ENCODE measurements around the gene POU2AF1. TPM values are rescaled to one million over a fixed set of nuclear protein-coding genes. Genes with fewer than 3 reads are reported as not detected.

The POU2AF1 gene
- total RNA-seq, 1 experiment from 2014 or later = 0.22 TPM

DNA sequence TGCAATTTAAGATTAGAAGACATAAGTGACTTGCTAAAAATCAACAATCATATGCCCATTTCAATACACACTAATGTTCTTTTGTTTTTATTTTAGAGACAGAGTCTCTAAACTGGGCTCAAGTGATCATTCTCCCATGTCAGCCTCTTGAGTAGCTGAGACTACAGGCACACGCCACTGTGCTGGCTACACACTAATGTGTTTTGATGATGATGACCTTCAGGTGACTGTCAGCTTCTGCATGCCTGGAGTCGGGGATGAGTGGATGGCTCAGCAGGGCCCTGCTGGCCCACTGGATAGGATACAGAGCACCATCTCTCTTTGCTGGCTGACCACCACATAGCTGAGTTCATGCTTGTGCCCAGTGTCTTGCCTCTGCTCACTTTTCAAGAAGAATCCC is 27.0 kb upstream of the POU2AF1 start:
- no peaks in the 10 kb centered on the region for H3K36me3 Mint-ChIP-seq
- DNase-seq (ENCODE audit: low spot score) = no peak
- H3K4me1 Mint-ChIP-seq = no peaks in the 10 kb centered on the region; the same call in 1 of the 2 replicates
- no peak for TF ChIP-seq FOXP1 (CRISPR knock-in tag; IDR thresholded peaks at IDR 0.05; ENCODE audit: borderline replicate concordance)
- TF ChIP-seq GABPB1 (CRISPR knock-in tag; IDR thresholded peaks at IDR 0.05) = no peak
- TF ChIP-seq MYBL2 (CRISPR knock-in tag; IDR thresholded peaks at IDR 0.05) = no peak
- TF ChIP-seq, protein P1, sequence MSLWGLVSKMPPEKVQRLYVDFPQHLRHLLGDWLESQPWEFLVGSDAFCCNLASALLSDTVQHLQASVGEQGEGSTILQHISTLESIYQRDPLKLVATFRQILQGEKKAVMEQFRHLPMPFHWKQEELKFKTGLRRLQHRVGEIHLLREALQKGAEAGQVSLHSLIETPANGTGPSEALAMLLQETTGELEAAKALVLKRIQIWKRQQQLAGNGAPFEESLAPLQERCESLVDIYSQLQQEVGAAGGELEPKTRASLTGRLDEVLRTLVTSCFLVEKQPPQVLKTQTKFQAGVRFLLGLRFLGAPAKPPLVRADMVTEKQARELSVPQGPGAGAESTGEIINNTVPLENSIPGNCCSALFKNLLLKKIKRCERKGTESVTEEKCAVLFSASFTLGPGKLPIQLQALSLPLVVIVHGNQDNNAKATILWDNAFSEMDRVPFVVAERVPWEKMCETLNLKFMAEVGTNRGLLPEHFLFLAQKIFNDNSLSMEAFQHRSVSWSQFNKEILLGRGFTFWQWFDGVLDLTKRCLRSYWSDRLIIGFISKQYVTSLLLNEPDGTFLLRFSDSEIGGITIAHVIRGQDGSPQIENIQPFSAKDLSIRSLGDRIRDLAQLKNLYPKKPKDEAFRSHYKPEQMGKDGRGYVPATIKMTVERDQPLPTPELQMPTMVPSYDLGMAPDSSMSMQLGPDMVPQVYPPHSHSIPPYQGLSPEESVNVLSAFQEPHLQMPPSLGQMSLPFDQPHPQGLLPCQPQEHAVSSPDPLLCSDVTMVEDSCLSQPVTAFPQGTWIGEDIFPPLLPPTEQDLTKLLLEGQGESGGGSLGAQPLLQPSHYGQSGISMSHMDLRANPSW (CRISPR knock-in tag; conservative IDR thresholded peaks at IDR 0.05; ENCODE audit: low read depth) = no peak
- TF ChIP-seq ZNF219 (CRISPR knock-in tag; IDR thresholded peaks at IDR 0.05; ENCODE audit: borderline replicate concordance) = no peak
- TF ChIP-seq, protein P2, sequence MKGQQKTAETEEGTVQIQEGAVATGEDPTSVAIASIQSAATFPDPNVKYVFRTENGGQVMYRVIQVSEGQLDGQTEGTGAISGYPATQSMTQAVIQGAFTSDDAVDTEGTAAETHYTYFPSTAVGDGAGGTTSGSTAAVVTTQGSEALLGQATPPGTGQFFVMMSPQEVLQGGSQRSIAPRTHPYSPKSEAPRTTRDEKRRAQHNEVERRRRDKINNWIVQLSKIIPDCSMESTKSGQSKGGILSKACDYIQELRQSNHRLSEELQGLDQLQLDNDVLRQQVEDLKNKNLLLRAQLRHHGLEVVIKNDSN (CRISPR knock-in tag; IDR thresholded peaks at IDR 0.05) = no peak
- TF ChIP-seq, protein P3, sequence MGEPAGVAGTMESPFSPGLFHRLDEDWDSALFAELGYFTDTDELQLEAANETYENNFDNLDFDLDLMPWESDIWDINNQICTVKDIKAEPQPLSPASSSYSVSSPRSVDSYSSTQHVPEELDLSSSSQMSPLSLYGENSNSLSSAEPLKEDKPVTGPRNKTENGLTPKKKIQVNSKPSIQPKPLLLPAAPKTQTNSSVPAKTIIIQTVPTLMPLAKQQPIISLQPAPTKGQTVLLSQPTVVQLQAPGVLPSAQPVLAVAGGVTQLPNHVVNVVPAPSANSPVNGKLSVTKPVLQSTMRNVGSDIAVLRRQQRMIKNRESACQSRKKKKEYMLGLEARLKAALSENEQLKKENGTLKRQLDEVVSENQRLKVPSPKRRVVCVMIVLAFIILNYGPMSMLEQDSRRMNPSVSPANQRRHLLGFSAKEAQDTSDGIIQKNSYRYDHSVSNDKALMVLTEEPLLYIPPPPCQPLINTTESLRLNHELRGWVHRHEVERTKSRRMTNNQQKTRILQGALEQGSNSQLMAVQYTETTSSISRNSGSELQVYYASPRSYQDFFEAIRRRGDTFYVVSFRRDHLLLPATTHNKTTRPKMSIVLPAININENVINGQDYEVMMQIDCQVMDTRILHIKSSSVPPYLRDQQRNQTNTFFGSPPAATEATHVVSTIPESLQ (CRISPR knock-in tag; IDR thresholded peaks at IDR 0.05) = no peak
- no peak for TF ChIP-seq NFE2L1 (CRISPR knock-in tag; IDR thresholded peaks at IDR 0.05)
- no peak for TF ChIP-seq TCF7 (CRISPR knock-in tag; IDR thresholded peaks at IDR 0.05; ENCODE audit: low read depth)
- TF ChIP-seq GRHL2 (CRISPR knock-in tag; IDR thresholded peaks at IDR 0.05; ENCODE audit: insufficient replicate concordance, severe bottlenecking) = no peak
- TF ChIP-seq ZNF671 (CRISPR knock-in tag; IDR thresholded peaks at IDR 0.05) = no peak
- no peak for TF ChIP-seq KAT7 (CRISPR knock-in tag; IDR thresholded peaks at IDR 0.05; ENCODE audit: borderline replicate concordance)
- TF ChIP-seq SMAD3 (CRISPR knock-in tag; IDR thresholded peaks at IDR 0.05; ENCODE audit: borderline replicate concordance) = no peak
- no peak for TF ChIP-seq ETV6 (CRISPR knock-in tag; IDR thresholded peaks at IDR 0.05)
- TF ChIP-seq, protein P4, sequence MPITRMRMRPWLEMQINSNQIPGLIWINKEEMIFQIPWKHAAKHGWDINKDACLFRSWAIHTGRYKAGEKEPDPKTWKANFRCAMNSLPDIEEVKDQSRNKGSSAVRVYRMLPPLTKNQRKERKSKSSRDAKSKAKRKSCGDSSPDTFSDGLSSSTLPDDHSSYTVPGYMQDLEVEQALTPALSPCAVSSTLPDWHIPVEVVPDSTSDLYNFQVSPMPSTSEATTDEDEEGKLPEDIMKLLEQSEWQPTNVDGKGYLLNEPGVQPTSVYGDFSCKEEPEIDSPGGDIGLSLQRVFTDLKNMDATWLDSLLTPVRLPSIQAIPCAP (CRISPR knock-in tag; IDR thresholded peaks at IDR 0.05) = no peak
- no peak for TF ChIP-seq NFYB (CRISPR knock-in tag; conservative IDR thresholded peaks at IDR 0.05; ENCODE audit: low read depth)
- TF ChIP-seq ZNF416 (CRISPR knock-in tag; IDR thresholded peaks at IDR 0.05) = no peak
- TF ChIP-seq JAZF1 (CRISPR knock-in tag; IDR thresholded peaks at IDR 0.05) = no peak
- H3K27me3 Mint-ChIP-seq (ENCODE audit: low read depth) = no peaks in the 10 kb centered on the region
- peaks cover 13% of the 10 kb centered on the region for H3K9me3 Mint-ChIP-seq
- POLR2A ChIA-PET = no interaction called here
- no peak for ATAC-seq
- no peak overlapping the region for H3K27ac Mint-ChIP-seq
- CTCF ChIA-PET = interaction anchor here (1.0 kb wide), 1 partner anchor 49 kb away, joined by 3 read pairs; no protein-coding TSS in a partner anchor
- no peak overlapping the region for H3K4me3 Mint-ChIP-seq

DNA sequence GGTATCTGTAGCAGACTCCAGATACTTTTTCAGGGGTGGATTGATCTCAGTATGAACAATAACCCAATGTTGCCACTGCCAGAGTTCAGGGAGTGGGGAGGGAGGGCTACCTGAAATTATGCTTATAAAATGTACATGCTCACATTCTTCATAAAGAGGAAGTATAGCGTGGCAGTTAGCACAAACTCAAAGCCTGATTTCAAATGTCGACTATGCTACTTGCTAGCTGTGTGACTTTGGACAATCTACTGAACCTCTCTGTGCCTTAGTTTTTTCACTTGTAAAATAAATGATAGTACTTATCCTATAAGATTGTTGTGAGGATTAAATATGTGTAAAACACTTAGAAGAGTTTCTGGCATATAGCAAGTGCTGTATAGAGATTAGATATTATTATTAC is 26.5 kb upstream of the POU2AF1 start:
- ChIA-PET POLR2A (no interaction called here), CTCF (no interaction called here)
- no peak for DNase-seq (ENCODE audit: low spot score)
- TF ChIP-seq, protein P5, sequence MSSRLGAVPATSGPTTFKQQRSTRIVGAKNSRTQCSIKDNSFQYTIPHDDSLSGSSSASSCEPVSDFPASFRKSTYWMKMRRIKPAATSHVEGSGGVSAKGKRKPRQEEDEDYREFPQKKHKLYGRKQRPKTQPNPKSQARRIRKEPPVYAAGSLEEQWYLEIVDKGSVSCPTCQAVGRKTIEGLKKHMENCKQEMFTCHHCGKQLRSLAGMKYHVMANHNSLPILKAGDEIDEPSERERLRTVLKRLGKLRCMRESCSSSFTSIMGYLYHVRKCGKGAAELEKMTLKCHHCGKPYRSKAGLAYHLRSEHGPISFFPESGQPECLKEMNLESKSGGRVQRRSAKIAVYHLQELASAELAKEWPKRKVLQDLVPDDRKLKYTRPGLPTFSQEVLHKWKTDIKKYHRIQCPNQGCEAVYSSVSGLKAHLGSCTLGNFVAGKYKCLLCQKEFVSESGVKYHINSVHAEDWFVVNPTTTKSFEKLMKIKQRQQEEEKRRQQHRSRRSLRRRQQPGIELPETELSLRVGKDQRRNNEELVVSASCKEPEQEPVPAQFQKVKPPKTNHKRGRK (CRISPR knock-in tag; IDR thresholded peaks at IDR 0.05; ENCODE audit: borderline replicate concordance) = no peak
- Mint-ChIP-seq H3K4me1 (no peaks in the 10 kb centered on the region), H3K36me3 (no peaks in the 10 kb centered on the region), H3K27ac (no peak overlapping the region), H3K27me3 (ENCODE audit: low read depth) (no peaks in the 10 kb centered on the region), H3K9me3 (peaks cover 10% of the 10 kb centered on the region), H3K4me3 (no peak overlapping the region)
- no peak for ATAC-seq
